Measurements from ENCODE around the gene ACADM. TPM values are rescaled to one million over a fixed set of nuclear protein-coding genes. Genes with fewer than 3 reads are reported as not detected.

The ACADM gene
- total and polyA plus RNA-seq, 2 of the 13 experiments (the other 11 are each of a cell fraction or from before 2014, with no cell fraction given) = 43.7 to 92.2 TPM

- TF ChIP-seq ZHX2 (IDR thresholded peaks at IDR 0.05; ENCODE audit: low read depth) (no peak; the same call in 1 of the 2 replicates), ZHX2 (CRISPR knock-in tag; IDR thresholded peaks at IDR 0.05; ENCODE audit: borderline replicate concordance) (no peak), ARNTL (CRISPR knock-in tag; IDR thresholded peaks at IDR 0.05) (0 out of 2 replicates have a peak, but pooled peaks have one; percentile 23), TFE3 (CRISPR knock-in tag; IDR thresholded peaks at IDR 0.05) (peak; percentile 73), ZNF75D (CRISPR knock-in tag; IDR thresholded peaks at IDR 0.05; ENCODE audit: borderline replicate concordance) (no peak), ZNF777 (CRISPR knock-in tag; IDR thresholded peaks at IDR 0.05) (peak; percentile 37; the same call in 1 of the 2 replicates), ATRX (CRISPR knock-in tag; IDR thresholded peaks at IDR 0.05; ENCODE audit: borderline replicate concordance) (no peak), DMAP1 (CRISPR knock-in tag; IDR thresholded peaks at IDR 0.05) (peak; percentile 100), MBD4 (IDR thresholded peaks at IDR 0.05; ENCODE audit: borderline replicate concordance, low read length) (0 out of 2 replicates have a peak, but pooled peaks have one; percentile 30), MED1 (CRISPR knock-in tag; IDR thresholded peaks at IDR 0.05) (peak; percentile 71), ZNF234 (CRISPR knock-in tag; conservative IDR thresholded peaks at IDR 0.05) (no peak), ZNF263 (CRISPR knock-in tag; IDR thresholded peaks at IDR 0.05) (no peak), SOX6 (IDR thresholded peaks at IDR 0.05) (no peak), SOX6 (CRISPR knock-in tag; IDR thresholded peaks at IDR 0.05) (peak; percentile 55; the same call in 1 of the 2 replicates), ZNF251 (CRISPR knock-in tag; IDR thresholded peaks at IDR 0.05) (no peak), ZNF10 (CRISPR knock-in tag; IDR thresholded peaks at IDR 0.05; ENCODE audit: borderline replicate concordance, low read depth) (no peak), RORA (CRISPR knock-in tag; IDR thresholded peaks at IDR 0.05) (no peak), ADNP (CRISPR knock-in tag; IDR thresholded peaks at IDR 0.05) (no peak), IRF1 (CRISPR knock-in tag; IDR thresholded peaks at IDR 0.05; ENCODE audit: low read depth) (0 out of 2 replicates have a peak, but pooled peaks have one; percentile 62), RBM22 (optimal IDR thresholded peaks at IDR 0.05; ENCODE audit: low read length) (peak; percentile 32), CEBPB (IDR thresholded peaks at IDR 0.05; ENCODE audit: borderline replicate concordance, low read depth, low read length) (no peak), NR3C1 (CRISPR knock-in tag; IDR thresholded peaks at IDR 0.05) (no peak)
These were observed 61.7 kb downstream of the ACADM start, which contains the start of gene RABGGTB (continued) for GRCh38 chr1:75785983-75786853.
